A673 (cell line): Measurements from ENCODE around the gene ZNF668.

Experiments
- EZH2 ChIP-seq: fragments of 200-600 bp; sonication (generic); IDR thresholded peaks from 2 replicates; pipeline ENCODE4 v1.6.1; 2017; ENCODE audit warnings: borderline replicate concordance, low read depth, mild to moderate bottlenecking, mixed read lengths, antibody characterized with exemption, low read length; ENCODE audit not compliant: poor library complexity, severe bottlenecking
- TF ChIP-seq, protein P1 (sequence below): fragments of 300-800, 200-600 bp; sonication (generic); conservative IDR thresholded peaks from 2 replicates; pipeline ENCODE4 v1.5.1; 2017; ENCODE audit warnings: low read depth, mild to moderate bottlenecking, antibody characterized with exemption, low read length, moderate library complexity, mixed read lengths

DNA sequence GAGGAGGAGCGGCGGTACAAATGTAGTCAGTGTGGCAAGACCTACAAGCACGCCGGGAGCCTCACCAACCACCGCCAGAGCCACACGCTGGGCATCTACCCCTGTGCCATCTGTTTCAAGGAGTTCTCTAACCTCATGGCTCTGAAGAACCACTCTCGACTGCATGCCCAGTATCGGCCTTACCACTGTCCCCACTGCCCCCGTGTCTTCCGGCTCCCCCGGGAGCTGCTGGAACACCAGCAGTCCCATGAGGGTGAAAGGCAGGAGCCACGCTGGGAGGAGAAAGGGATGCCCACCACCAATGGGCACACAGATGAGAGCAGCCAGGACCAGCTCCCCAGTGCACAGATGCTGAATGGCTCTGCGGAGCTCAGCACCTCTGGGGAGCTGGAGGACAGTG, 3.0 kb upstream of the ZNF668 start:
- TF ChIP-seq, protein P1, sequence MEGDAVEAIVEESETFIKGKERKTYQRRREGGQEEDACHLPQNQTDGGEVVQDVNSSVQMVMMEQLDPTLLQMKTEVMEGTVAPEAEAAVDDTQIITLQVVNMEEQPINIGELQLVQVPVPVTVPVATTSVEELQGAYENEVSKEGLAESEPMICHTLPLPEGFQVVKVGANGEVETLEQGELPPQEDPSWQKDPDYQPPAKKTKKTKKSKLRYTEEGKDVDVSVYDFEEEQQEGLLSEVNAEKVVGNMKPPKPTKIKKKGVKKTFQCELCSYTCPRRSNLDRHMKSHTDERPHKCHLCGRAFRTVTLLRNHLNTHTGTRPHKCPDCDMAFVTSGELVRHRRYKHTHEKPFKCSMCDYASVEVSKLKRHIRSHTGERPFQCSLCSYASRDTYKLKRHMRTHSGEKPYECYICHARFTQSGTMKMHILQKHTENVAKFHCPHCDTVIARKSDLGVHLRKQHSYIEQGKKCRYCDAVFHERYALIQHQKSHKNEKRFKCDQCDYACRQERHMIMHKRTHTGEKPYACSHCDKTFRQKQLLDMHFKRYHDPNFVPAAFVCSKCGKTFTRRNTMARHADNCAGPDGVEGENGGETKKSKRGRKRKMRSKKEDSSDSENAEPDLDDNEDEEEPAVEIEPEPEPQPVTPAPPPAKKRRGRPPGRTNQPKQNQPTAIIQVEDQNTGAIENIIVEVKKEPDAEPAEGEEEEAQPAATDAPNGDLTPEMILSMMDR, result no peak
- no peak for TF ChIP-seq EZH2
